Parathyroid adenoma (tissue), 2 donors: ENCODE data around the gene ZNF672.

Experiments used
- H2AFZ ChIP-seq: fragments of 300-600 bp; sonication (generic); one replicate; pipeline ENCODE4 v1.7.0; 2017; ENCODE audit warnings: antibody characterized with exemption, mild to moderate bottlenecking
- H3K27ac ChIP-seq: fragments of 300-600 bp; sonication (generic); one replicate; pipeline ENCODE4 v1.7.0; 2017
- H3K27me3 ChIP-seq: fragments of 300-600 bp; sonication (generic); one replicate; pipeline ENCODE4 v1.7.0; 2017; ENCODE audit warnings: low read length; ENCODE audit not compliant: control insufficient read depth, insufficient read depth
- H3K36me3 ChIP-seq: fragments of 300-600 bp; sonication (generic); one replicate; pipeline ENCODE4 v1.7.0; 2017; ENCODE audit warnings: low read length; ENCODE audit not compliant: control insufficient read depth, insufficient read depth
- H3K4me1 ChIP-seq: fragments of 300-600 bp; sonication (generic); one replicate; pipeline ENCODE4 v1.7.0; 2017; ENCODE audit warnings: control low read depth
- H3K4me2 ChIP-seq: fragments of 300-600 bp; sonication (generic); one replicate; pipeline ENCODE4 v1.7.0; 2017; ENCODE audit warnings: low read length
- H3K4me3 ChIP-seq: fragments of 300-600 bp; sonication (generic); one replicate; pipeline ENCODE4 v1.7.0; 2017; ENCODE audit warnings: low read depth, low read length
- H3K79me2 ChIP-seq: fragments of 300-600 bp; sonication (generic); one replicate; pipeline ENCODE4 v1.7.0; 2017; ENCODE audit warnings: control low read depth
- H3K9ac ChIP-seq: fragments of 300-600 bp; sonication (generic); one replicate; pipeline ENCODE4 v1.7.0; 2017; ENCODE audit warnings: mild to moderate bottlenecking
- H3K9me3 ChIP-seq: fragments of 300-600 bp; sonication (generic); one replicate; pipeline ENCODE4 v1.7.0; 2017; ENCODE audit warnings: low read length; ENCODE audit not compliant: control insufficient read depth
- CTCF ChIP-seq: fragments of 300-600 bp; sonication (generic); IDR thresholded peaks from one replicate; pipeline ENCODE4 v1.7.0; 2017; ENCODE audit warnings: antibody characterized with exemption, mild to moderate bottlenecking
- donor health status: primary hyperparathyroidism.

ZNF672 gene

GRCh38 chr1:248844526-248844925 lies 6.5 kb downstream of the ZNF672 start:
- Histone ChIP-seq H3K4me3 (no peak overlapping the region), H3K36me3 (no peaks in the 10 kb centered on the region), H3K4me2 (no peak overlapping the region), H3K4me1 (no peaks in the 10 kb centered on the region), H2AFZ (no peak overlapping the region), H3K9me3 (no peaks in the 10 kb centered on the region), H3K9ac (no peak overlapping the region), H3K27ac (no peak overlapping the region), H3K79me2 (peaks cover 9% of the 10 kb centered on the region), H3K27me3 (no peaks in the 10 kb centered on the region)
- no peak for TF ChIP-seq CTCF

DNA sequence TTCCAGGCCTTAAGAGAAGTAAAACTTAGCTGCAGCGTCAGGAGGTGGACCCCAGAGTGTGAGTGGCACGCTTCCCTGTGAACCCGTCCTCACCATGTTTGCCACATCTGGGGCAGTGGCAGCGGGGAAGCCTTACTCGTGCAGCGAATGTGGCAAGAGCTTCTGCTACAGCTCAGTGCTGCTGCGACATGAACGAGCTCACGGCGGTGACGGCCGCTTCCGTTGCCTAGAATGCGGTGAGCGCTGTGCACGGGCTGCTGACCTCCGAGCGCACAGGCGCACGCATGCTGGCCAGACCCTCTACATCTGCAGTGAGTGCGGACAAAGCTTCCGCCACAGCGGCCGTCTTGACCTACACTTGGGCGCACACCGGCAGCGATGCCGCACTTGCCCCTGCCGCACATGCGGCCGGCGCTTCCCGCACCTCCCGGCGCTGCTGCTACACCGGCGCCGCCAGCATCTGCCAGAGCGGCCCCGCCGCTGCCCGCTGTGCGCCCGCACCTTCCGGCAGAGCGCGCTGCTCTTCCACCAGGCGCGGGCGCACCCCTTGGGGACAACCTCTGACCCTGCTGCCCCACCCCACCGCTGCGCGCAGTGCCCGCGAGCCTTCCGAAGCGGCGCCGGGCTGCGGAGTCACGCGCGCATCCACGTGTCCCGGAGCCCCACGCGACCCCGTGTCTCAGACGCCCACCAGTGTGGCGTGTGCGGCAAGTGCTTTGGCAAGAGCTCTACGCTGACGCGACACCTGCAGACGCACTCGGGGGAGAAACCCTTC lies 9.3 kb downstream of the ZNF672 start:
- H3K9ac ChIP-seq = no peak overlapping the region
- no peaks in the 10 kb centered on the region for H3K36me3 ChIP-seq
- no peak overlapping the region for H3K4me3 ChIP-seq
- no peaks in the 10 kb centered on the region for H3K79me2 ChIP-seq
- H3K27ac ChIP-seq = no peak overlapping the region
- H3K4me1 ChIP-seq = no peaks in the 10 kb centered on the region
- TF ChIP-seq CTCF = no peak
- no peaks in the 10 kb centered on the region for H3K27me3 ChIP-seq
- H3K4me2 ChIP-seq = no peak overlapping the region
- no peak overlapping the region for H2AFZ ChIP-seq
- no peaks in the 10 kb centered on the region for H3K9me3 ChIP-seq

GRCh38 chr1:248847956-248848561 lies 10.0 kb downstream of the ZNF672 start:
- no peak overlapping the region for H3K4me2 ChIP-seq
- H3K36me3 ChIP-seq = no peaks in the 10 kb centered on the region
- H3K9ac ChIP-seq = no peak overlapping the region

DNA sequence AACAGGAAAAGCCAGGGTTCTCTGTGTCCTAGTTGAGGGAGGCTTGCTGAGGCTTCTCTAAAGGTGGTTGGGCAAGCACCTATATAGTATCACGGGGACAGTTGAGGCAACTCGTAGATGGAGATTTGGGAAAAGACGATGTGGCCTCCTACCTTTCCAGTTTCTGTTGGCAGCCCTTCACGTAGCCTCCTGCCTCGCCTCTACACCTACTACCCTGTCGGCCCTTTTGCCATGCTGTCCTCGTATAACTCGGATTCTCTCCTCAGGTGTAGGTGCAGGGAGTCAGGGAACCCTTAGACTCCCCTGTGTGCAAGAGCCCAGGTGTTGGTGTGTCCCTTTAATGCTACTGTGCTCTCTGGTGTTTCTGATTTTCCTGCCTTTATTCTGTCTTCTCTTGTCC lies 10.6 kb downstream of the ZNF672 start:
- no peak overlapping the region for H2AFZ ChIP-seq
- no peak overlapping the region for H3K4me2 ChIP-seq
- TF ChIP-seq CTCF = no peak
- H3K36me3 ChIP-seq = no peaks in the 10 kb centered on the region
- H3K9ac ChIP-seq = no peak overlapping the region
- H3K9me3 ChIP-seq = no peaks in the 10 kb centered on the region
- H3K4me3 ChIP-seq = no peak overlapping the region
- H3K79me2 ChIP-seq = no peaks in the 10 kb centered on the region
- H3K27ac ChIP-seq = no peak overlapping the region
- no peaks in the 10 kb centered on the region for H3K27me3 ChIP-seq
- H3K4me1 ChIP-seq = no peaks in the 10 kb centered on the region

More at GRCh38 chr1:248847956-248848561, 10.0 kb downstream of the ZNF672 start:
- Histone ChIP-seq H3K9me3 (no peaks in the 10 kb centered on the region), H3K27me3 (no peaks in the 10 kb centered on the region), H3K4me1 (no peaks in the 10 kb centered on the region), H3K27ac (no peak overlapping the region), H3K4me3 (no peak overlapping the region), H2AFZ (no peak overlapping the region), H3K79me2 (no peaks in the 10 kb centered on the region)
- TF ChIP-seq CTCF = no peak
